ENCODE measurements around the gene MKLN1.

MKLN1 gene

DNA sequence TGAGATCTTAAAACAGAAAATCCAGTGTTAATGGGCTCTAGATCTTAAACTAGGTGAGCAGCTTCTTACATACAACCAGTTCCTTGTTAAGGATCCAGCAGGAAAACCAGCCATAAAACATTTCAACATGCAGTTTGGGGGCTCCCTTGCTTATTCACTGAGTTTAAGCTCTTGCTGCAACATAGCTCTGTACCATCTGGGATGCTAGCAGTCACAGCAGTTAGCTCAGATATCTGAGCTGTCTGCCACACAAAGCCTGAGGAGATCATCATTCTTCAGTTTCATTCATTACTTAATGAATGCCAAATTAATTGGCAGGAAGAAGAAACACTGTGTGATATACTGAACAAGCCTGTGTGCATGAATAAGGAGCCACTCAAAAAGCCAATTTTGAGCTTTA is 165.9 kb downstream of the MKLN1 start:
- H3K9ac ChIP-seq (ENCODE audit: low read depth in 1 of 2, low read length in 2 of 2), result no peak overlapping the region
- H3K4me1 ChIP-seq (ENCODE audit: control insufficient read depth in 1 of 2, insufficient read depth in 2 of 2, low read length in 2 of 2), result peaks cover 0 to 17% of the 10 kb centered on the region in 2 donors
- H3K27ac ChIP-seq (ENCODE audit: low read depth, low read length), result no peak overlapping the region
- peaks cover 3 to 11% of the 10 kb centered on the region in 2 donors for H3K36me3 ChIP-seq (ENCODE audit: control insufficient read depth in 1 of 2, insufficient read depth in 2 of 2, low read length in 2 of 2)
- no peaks in the 10 kb centered on the region for H3K9me3 ChIP-seq (ENCODE audit: control insufficient read depth in 1 of 2, low read length in 2 of 2)
- no peak overlapping the region for H3K4me3 ChIP-seq (ENCODE audit: low read depth in 1 of 2, low read length in 2 of 2)
- H3K27me3 ChIP-seq (ENCODE audit: control insufficient read depth in 1 of 2, insufficient read depth in 2 of 2, low read length in 2 of 2), result no peaks in the 10 kb centered on the region

DNA sequence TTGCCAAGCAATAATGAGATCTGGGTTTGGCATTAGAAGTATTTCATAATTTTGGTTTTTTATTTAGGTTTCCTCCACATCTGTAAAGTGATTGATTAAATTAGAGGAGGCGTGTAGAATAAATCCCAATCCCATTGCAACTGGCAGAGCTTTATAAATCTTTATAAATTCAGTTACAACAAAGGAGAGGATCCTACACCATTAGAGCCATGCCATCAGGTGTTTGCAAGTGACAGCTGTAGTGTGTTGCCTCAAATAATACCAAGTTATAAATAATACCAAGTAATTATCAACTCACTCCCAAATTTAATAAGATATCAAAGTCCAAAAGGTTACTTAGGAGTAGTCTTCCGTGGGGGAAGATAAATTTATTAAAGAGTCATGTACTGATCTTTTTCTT is 166.5 kb downstream of the MKLN1 start:
- Histone ChIP-seq H3K27ac (ENCODE audit: low read depth, low read length) (no peak overlapping the region), H3K9ac (ENCODE audit: low read depth in 1 of 2, low read length in 2 of 2) (no peak overlapping the region), H3K4me1 (ENCODE audit: control insufficient read depth in 1 of 2, insufficient read depth in 2 of 2, low read length in 2 of 2) (peaks cover 0 to 17% of the 10 kb centered on the region in 2 donors), H3K36me3 (ENCODE audit: control insufficient read depth in 1 of 2, insufficient read depth in 2 of 2, low read length in 2 of 2) (peaks cover 3 to 11% of the 10 kb centered on the region in 2 donors), H3K27me3 (ENCODE audit: control insufficient read depth in 1 of 2, insufficient read depth in 2 of 2, low read length in 2 of 2) (no peaks in the 10 kb centered on the region), H3K4me3 (ENCODE audit: low read depth in 1 of 2, low read length in 2 of 2) (no peak overlapping the region), H3K9me3 (ENCODE audit: control insufficient read depth in 1 of 2, low read length in 2 of 2) (no peaks in the 10 kb centered on the region)

DNA sequence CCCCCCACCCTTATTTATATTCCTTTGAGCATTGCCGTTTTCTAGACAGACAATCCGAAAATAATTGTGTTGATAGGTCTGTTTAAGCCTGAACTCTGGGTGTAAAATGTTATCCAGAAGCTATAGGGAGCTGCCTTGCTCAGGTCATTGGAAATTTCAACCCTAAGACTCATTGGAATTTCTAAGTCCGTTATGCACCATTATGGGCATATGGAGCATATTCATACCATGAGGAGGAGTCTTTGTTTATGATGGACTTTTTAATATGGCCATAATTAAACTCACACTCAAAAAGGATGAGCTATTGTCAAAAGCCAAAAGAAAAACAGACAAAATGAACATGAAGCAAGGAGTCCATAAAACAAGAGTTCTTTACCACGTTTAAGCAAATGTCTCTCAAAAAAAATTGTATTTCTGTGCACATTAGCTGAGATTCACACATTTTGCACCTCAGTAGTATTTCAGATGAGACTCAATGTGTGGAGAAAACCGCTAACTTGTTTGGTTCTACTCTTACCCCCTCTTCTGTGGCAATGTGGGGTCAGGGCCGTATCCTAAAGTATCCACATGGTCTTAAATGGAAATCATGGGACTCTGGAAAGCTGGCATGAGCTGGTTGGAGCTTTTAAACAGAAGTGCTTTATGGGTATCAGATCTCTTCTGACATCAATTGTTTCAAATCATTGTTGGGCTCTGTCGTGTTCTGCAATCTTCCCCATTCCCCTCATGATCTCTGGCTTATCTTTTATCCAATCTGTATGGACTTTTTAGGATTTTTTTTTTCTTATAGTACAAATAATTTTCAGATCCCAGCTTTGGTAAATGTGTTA is 168.2 kb downstream of the MKLN1 start:
- no peak overlapping the region for H3K9ac ChIP-seq (ENCODE audit: low read depth in 1 of 2, low read length in 2 of 2)
- no peak overlapping the region for H3K4me3 ChIP-seq (ENCODE audit: low read depth in 1 of 2, low read length in 2 of 2)
- peaks cover 0 to 17% of the 10 kb centered on the region in 2 donors for H3K4me1 ChIP-seq (ENCODE audit: control insufficient read depth in 1 of 2, insufficient read depth in 2 of 2, low read length in 2 of 2)
- no peaks in the 10 kb centered on the region for H3K9me3 ChIP-seq (ENCODE audit: control insufficient read depth in 1 of 2, low read length in 2 of 2)
- no peaks in the 10 kb centered on the region for H3K27me3 ChIP-seq (ENCODE audit: control insufficient read depth in 1 of 2, insufficient read depth in 2 of 2, low read length in 2 of 2)
- peaks cover 3 to 11% of the 10 kb centered on the region in 2 donors for H3K36me3 ChIP-seq (ENCODE audit: control insufficient read depth in 1 of 2, insufficient read depth in 2 of 2, low read length in 2 of 2)
- H3K27ac ChIP-seq (ENCODE audit: low read depth, low read length), result no peak overlapping the region

DNA sequence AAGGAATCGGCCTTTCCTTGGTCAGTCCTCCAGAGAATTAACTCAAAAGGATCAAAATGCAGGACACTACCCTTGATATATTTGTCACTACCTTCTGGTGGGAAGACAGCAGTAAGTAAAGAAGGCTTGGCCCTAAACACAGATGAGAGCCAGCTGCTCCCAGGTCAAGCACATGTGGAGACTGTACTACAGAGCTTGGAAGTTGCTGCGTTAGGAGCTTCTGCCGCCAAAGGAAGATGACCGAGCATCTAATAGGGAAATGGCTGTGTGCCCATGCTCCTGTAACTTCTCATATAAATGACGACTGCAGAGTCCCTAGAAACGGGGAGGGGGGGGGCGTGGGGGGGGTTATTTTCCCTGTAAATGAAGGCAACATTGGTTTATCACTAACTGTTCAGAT is 169.8 kb downstream of the MKLN1 start:
- Histone ChIP-seq H3K4me3 (ENCODE audit: low read depth in 1 of 2, low read length in 2 of 2) (no peak overlapping the region), H3K27me3 (ENCODE audit: control insufficient read depth in 1 of 2, insufficient read depth in 2 of 2, low read length in 2 of 2) (no peaks in the 10 kb centered on the region), H3K9ac (ENCODE audit: low read depth in 1 of 2, low read length in 2 of 2) (no peak overlapping the region), H3K36me3 (ENCODE audit: control insufficient read depth in 1 of 2, insufficient read depth in 2 of 2, low read length in 2 of 2) (peaks cover 3 to 11% of the 10 kb centered on the region in 2 donors), H3K9me3 (ENCODE audit: control insufficient read depth in 1 of 2, low read length in 2 of 2) (no peaks in the 10 kb centered on the region), H3K27ac (ENCODE audit: low read depth, low read length) (no peak overlapping the region), H3K4me1 (ENCODE audit: control insufficient read depth in 1 of 2, insufficient read depth in 2 of 2, low read length in 2 of 2) (peaks cover 0 to 17% of the 10 kb centered on the region in 2 donors)

DNA sequence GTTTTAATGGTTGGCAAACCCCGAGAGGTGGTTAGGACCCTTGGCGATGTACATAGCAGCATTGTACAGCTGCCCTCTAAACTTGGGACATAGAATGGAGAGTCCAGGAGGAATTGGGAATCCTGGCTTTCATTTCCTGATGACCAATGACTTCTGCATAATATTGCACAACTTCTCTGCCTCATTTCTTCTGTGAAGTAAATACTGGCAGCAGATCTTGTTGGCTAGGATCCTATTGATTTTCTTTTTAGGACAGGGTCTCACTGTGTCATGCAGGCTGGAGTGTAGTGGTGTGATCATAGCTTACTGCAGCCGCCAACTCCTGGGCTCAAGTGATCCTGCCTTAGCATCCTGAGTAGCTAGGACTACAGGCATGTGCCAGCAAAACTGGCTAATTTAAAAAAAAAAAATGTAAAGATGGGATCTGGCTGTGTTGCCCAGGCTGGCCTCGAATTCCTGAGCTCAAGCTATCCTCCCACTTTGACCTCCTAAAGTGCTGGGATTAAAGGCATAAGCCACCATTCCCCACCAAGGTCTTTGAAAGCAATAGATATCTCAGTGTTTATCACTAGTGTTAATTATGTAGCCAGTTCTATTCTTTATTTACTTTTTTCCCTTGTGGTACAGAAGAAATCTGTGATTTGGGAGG is 170.7 kb downstream of the MKLN1 start:
- Histone ChIP-seq H3K4me1 (ENCODE audit: control insufficient read depth in 1 of 2, insufficient read depth in 2 of 2, low read length in 2 of 2) (peaks cover 0 to 10% of the 10 kb centered on the region in 2 donors), H3K4me3 (ENCODE audit: low read depth in 1 of 2, low read length in 2 of 2) (no peak overlapping the region), H3K36me3 (ENCODE audit: control insufficient read depth in 1 of 2, insufficient read depth in 2 of 2, low read length in 2 of 2) (peaks cover 3 to 11% of the 10 kb centered on the region in 2 donors), H3K27ac (ENCODE audit: low read depth, low read length) (no peak overlapping the region), H3K27me3 (ENCODE audit: control insufficient read depth in 1 of 2, insufficient read depth in 2 of 2, low read length in 2 of 2) (no peaks in the 10 kb centered on the region), H3K9ac (ENCODE audit: low read depth in 1 of 2, low read length in 2 of 2) (no peak overlapping the region), H3K9me3 (ENCODE audit: control insufficient read depth in 1 of 2, low read length in 2 of 2) (no peaks in the 10 kb centered on the region)

DNA sequence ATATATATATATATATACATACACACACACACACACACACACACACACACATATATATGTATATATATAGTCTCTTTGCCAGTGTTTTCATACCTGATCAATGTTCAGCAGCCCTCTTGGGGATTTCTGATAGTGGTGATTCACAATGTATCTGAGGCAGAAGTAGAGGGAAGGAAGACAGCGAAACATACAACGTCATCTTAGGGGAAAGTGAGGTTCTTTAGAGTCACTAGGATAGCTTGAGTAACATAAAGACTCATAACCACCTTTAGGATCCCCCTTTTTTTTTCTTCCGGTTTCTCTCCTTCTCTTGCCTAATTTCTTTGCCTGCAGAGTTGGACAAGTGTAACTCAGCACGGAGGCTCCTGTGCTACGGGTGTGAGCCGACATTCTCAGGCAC is 172.1 kb downstream of the MKLN1 start:
- no peak overlapping the region for H3K27ac ChIP-seq (ENCODE audit: low read depth, low read length)
- H3K36me3 ChIP-seq (ENCODE audit: control insufficient read depth in 1 of 2, insufficient read depth in 2 of 2, low read length in 2 of 2), result peaks cover 3 to 11% of the 10 kb centered on the region in 2 donors
- no peaks in the 10 kb centered on the region for H3K9me3 ChIP-seq (ENCODE audit: control insufficient read depth in 1 of 2, low read length in 2 of 2)
- H3K9ac ChIP-seq (ENCODE audit: low read depth in 1 of 2, low read length in 2 of 2), result no peak overlapping the region
- H3K4me1 ChIP-seq (ENCODE audit: control insufficient read depth in 1 of 2, insufficient read depth in 2 of 2, low read length in 2 of 2), result peaks cover 0 to 5% of the 10 kb centered on the region in 2 donors
- no peaks in the 10 kb centered on the region for H3K27me3 ChIP-seq (ENCODE audit: control insufficient read depth in 1 of 2, insufficient read depth in 2 of 2, low read length in 2 of 2)
- no peak overlapping the region for H3K4me3 ChIP-seq (ENCODE audit: low read depth in 1 of 2, low read length in 2 of 2)

DNA sequence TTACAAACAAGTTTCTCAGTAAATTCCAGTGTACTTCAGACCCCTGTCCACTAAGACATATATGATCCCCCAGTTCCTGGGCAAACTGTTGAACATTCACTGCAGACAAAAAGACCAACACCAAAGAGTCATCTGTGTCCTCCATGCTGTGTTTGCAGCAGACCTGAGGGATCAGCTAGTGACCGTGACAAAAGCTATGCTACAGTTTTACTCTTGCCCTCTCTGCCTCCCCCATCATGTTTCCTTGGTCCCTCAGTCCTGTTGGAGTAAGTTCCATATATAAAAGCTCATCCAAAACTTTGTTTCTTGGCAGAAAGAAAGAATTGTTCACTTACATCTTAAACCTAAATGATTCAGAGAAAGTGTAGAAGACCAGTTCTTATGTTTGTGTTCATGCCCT is 172.7 kb downstream of the MKLN1 start:
- Histone ChIP-seq H3K9me3 (ENCODE audit: control insufficient read depth in 1 of 2, low read length in 2 of 2) (no peaks in the 10 kb centered on the region), H3K27ac (ENCODE audit: low read depth, low read length) (no peak overlapping the region), H3K4me3 (ENCODE audit: low read depth in 1 of 2, low read length in 2 of 2) (no peak overlapping the region), H3K36me3 (ENCODE audit: control insufficient read depth in 1 of 2, insufficient read depth in 2 of 2, low read length in 2 of 2) (peaks cover 3 to 11% of the 10 kb centered on the region in 2 donors), H3K4me1 (ENCODE audit: control insufficient read depth in 1 of 2, insufficient read depth in 2 of 2, low read length in 2 of 2) (peaks cover 0 to 5% of the 10 kb centered on the region in 2 donors), H3K27me3 (ENCODE audit: control insufficient read depth in 1 of 2, insufficient read depth in 2 of 2, low read length in 2 of 2) (no peaks in the 10 kb centered on the region), H3K9ac (ENCODE audit: low read depth in 1 of 2, low read length in 2 of 2) (no peak overlapping the region)

DNA sequence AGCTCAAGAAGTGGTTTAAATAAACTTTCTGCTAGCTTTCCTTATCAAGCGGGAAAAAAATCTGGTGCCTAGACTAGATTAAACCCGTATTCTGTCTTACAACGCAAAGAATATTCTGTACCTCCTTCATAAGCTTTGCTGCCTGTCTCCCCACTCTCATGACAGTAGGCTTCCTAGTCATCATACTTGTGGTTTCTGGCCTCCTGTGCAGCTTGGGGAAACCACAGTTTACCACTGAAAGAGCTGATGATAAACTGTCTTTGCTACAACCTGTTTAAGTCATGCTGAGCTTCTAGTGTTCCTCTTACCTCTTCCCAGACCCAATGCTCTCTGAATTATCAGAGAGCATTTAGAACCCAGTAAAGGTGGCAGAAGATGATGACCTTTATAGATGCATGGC is 173.7 kb downstream of the MKLN1 start:
- peaks cover 4 to 5% of the 10 kb centered on the region in 2 donors for H3K4me1 ChIP-seq (ENCODE audit: control insufficient read depth in 1 of 2, insufficient read depth in 2 of 2, low read length in 2 of 2)
- no peak overlapping the region for H3K27ac ChIP-seq (ENCODE audit: low read depth, low read length)
- no peak overlapping the region for H3K9ac ChIP-seq (ENCODE audit: low read depth in 1 of 2, low read length in 2 of 2)
- no peaks in the 10 kb centered on the region for H3K27me3 ChIP-seq (ENCODE audit: control insufficient read depth in 1 of 2, insufficient read depth in 2 of 2, low read length in 2 of 2)
- H3K4me3 ChIP-seq (ENCODE audit: low read depth in 1 of 2, low read length in 2 of 2), result no peak overlapping the region
- H3K36me3 ChIP-seq (ENCODE audit: control insufficient read depth in 1 of 2, insufficient read depth in 2 of 2, low read length in 2 of 2), result peaks cover 3 to 11% of the 10 kb centered on the region in 2 donors
- no peaks in the 10 kb centered on the region for H3K9me3 ChIP-seq (ENCODE audit: control insufficient read depth in 1 of 2, low read length in 2 of 2)

DNA sequence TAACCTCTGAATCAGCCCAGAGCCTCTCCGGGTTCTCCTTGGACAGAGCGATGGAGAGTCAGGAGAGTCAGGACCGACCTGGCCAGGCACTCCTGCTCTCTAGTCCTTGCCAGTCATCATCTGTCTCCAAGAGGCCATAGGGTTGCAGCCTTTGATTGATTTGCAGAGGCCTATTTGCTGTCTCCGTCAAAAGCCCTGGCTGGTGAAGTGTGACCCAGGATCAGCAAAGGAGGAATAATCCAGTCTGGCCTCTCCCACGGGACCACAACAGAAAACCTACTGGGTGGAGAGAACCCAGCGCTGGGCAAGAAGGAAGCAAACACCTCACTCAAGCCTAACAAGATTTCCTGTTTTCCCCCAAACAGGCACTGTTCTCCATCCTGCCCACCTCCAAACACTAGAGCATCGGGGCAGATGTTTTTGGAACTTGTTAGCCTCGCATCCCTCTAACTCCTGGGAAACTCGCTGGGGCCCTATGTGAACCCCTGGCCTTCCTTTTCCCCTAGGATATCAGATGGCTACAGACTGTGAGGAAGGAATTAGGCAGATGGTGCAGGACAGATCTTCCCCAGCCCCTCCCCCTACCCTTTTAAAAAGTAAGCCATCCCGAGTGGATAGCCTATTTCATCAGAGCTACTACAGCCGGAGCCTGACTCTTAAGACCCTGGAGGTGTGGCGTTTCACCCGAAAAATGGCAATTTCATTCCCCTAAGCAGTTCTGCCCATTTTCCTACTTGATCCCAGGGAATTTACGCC is 174.4 kb downstream of the MKLN1 start:
- H3K27ac ChIP-seq (ENCODE audit: low read depth, low read length), result no peak overlapping the region

More for the DNA sequence above, 174.4 kb downstream of the MKLN1 start:
- Histone ChIP-seq H3K9ac (ENCODE audit: low read depth in 1 of 2, low read length in 2 of 2) (no peak overlapping the region), H3K36me3 (ENCODE audit: control insufficient read depth in 1 of 2, insufficient read depth in 2 of 2, low read length in 2 of 2) (peaks cover 3 to 11% of the 10 kb centered on the region in 2 donors), H3K4me1 (ENCODE audit: control insufficient read depth in 1 of 2, insufficient read depth in 2 of 2, low read length in 2 of 2) (peaks cover 10 to 11% of the 10 kb centered on the region in 2 donors), H3K4me3 (ENCODE audit: low read depth in 1 of 2, low read length in 2 of 2) (no peak overlapping the region), H3K27me3 (ENCODE audit: control insufficient read depth in 1 of 2, insufficient read depth in 2 of 2, low read length in 2 of 2) (no peaks in the 10 kb centered on the region), H3K9me3 (ENCODE audit: control insufficient read depth in 1 of 2, low read length in 2 of 2) (no peaks in the 10 kb centered on the region)

Measured in duodenal mucosa (tissue), 2 donors.